H1 (cell line): ENCODE data around the gene ACACB. TPM values are rescaled to one million over a fixed set of nuclear protein-coding genes. Genes with fewer than 3 reads are reported as not detected.

Source experiments
- BACH1 ChIP-seq: IDR thresholded peaks from 2 replicates; pipeline ENCODE4 v1.6.1; 2012; ENCODE audit warnings: low read length, improper control_type of control experiment
- RFX5 ChIP-seq: IDR thresholded peaks from 2 replicates; pipeline ENCODE4 v1.6.1; 2011; ENCODE audit warnings: low read depth, low read length, improper control_type of control experiment, borderline replicate concordance
- polyA plus RNA-seq, 7 experiments: library from polyadenylated mRNA; depleted of rRNA in 3 of 7; stranded (reverse) in 5 of 7; unstranded in 2 of 7; fragments of >200 nt in 5 of 7; fragments of 200-250 nt in 2 of 7; gene quantifications; 1 replicate in 5 of 7; 2 replicates in 1 of 7; 4 replicates in 1 of 7; pipeline versions ENCODE4 v1.2.1 to v1.2.3, GENCODE V29; 2011 to 2013; ENCODE audit warnings: missing spikeins in 2 of 7, mixed read lengths in 2 of 7
- total RNA-seq: library from RNA; stranded (reverse); fragmentation: NEBNext Ultra II Directional; extraction: Animal tissue kit (Norgen Biotek cat#: 25700); gene quantifications from 2 replicates; pipeline ENCODE4 v1.2.1, GENCODE V29; 2021

Gene ACACB
- total and polyA plus RNA-seq, 2 of the 8 experiments (the other 6 are each of a cell fraction or from before 2014, with no cell fraction given) = 5.8 to 15.3 TPM

DNA sequence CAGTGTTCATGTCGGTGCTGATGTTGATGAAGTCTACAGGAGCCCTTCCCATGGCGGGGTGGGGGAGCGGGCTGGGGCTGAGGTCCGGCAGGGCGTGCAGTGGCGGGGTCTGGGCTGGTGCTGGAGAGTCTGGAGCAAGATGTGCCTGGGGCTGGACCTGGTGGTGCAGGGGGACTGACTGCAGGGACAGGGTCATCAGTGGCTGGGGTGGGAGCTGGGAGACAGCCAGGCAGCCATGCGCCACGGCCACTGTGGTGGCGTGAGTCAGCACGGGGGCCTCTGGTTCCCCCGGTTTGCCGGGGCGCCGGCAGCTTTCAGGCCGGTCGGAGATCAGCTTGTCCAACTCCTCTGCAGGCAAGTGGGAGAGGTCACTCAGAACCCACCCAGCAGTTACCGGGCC lies 165.1 kb downstream of the ACACB start (continued):
- TF ChIP-seq BACH1 = no peak
- TF ChIP-seq RFX5 = no peak
